Psoas muscle (tissue), 8 donors: ENCODE data around the gene PDE9A. TPM values are rescaled to one million over a fixed set of nuclear protein-coding genes. Genes with fewer than 3 reads are reported as not detected.

Experiments
- ATAC-seq, 4 donors: fragments of 200-7000 bp; cut with Tn5 transposase; one replicate each; pipeline ENCODE4 v1.9.1; 2020; ENCODE audit warnings: moderate library complexity in 3 of 4, mild to moderate bottlenecking in 2 of 4
- DNase-seq, 2 donors: peaks; one replicate each; pipeline ENCODE4 v3.0.0-alpha.2; 2020
- H3K27ac ChIP-seq: fragments of 200-600 bp; one replicate; pipeline ENCODE4 v1.8.0; 2022
- H3K27me3 ChIP-seq, 3 donors: fragments of 200-600 bp in 1 of 3; one replicate each; pipeline versions ENCODE4 v1.6.1 to v1.8.0; 2013 to 2022; ENCODE audit warnings: low read length in 2 of 3, mild to moderate bottlenecking in 2 of 3, moderate library complexity in 1 of 3; ENCODE audit not compliant: insufficient read depth in 3 of 3
- H3K36me3 ChIP-seq, 2 donors: fragments of 200-600 bp in 1 of 2; one replicate each; pipeline versions ENCODE4 v1.6.1 to v1.8.0; 2013 to 2022; ENCODE audit warnings: low read depth in 1 of 2, mild to moderate bottlenecking in 1 of 2, moderate library complexity in 1 of 2; ENCODE audit not compliant: insufficient read depth in 1 of 2
- H3K4me1 ChIP-seq: fragments of 200-600 bp; one replicate; pipeline ENCODE4 v1.8.0; 2022
- H3K4me3 ChIP-seq: fragments of 200-600 bp; one replicate; pipeline ENCODE4 v1.8.0; 2022; ENCODE audit warnings: mild to moderate bottlenecking
- H3K9me3 ChIP-seq: fragments of 200-600 bp; one replicate; pipeline ENCODE4 v1.8.0; 2022
- CTCF ChIP-seq: fragments of 200-600 bp; IDR thresholded peaks from one replicate; pipeline ENCODE4 v1.8.0; 2022; ENCODE audit warnings: antibody characterized with exemption
- WGBS, 3 donors: extraction: QIAGEN DNeasy Blood & Tissue Kit; methylation state at CpG; one replicate each; pipeline versions ENCODE4 v1.1.6 to v1.1.7; 2013; 5-methylcytosine and 5-hydroxymethylcytosine counted together
- intact Hi-C, 2 donors: fragments of 100-400 bp; cut with DNase I; formaldehyde crosslinking; loops; one replicate each; pipeline versions ENCODE4 v1.11.0 to v1.14.2; 2022
- polyA plus RNA-seq, 3 donors: library from polyadenylated mRNA; stranded (reverse); fragments of 200-250 nt; gene quantifications; one replicate each; pipeline ENCODE4 v1.2.3, GENCODE V29; 2013
- total RNA-seq, 4 donors: library from RNA; stranded (reverse); fragmentation: NEBNext Ultra II Directional in 2 of 4; extraction: Animal tissue kit (Norgen Biotek cat#: 25700) in 2 of 4; gene quantifications; one replicate each; pipeline versions ENCODE4 v1.2.1 to v1.2.4, GENCODE V29; 2021 to 2023
- donor health status: healthy with polysubstance abuse.
- donor health status: DM: no; HTN: no; CAD: no; lungs with moderate emphysema.
- donor health status: Bipolar disorder and iron deficiency.
- donor health status: healthy.
- donor health status: DM: yes; HTN: yes; CAD: no.
- donor health status: DM: no; HTN: no; CAD: no.
- donor health status: DM: no; HTN: no; CAD: no.
- donor health status: DM: yes; HTN: yes; CAD: no.

PDE9A gene
- total and polyA plus RNA-seq, 7 donors, result 1.2 to 4.3 (median 1.8) TPM

GRCh38 chr21:42777757-42778344, 124.4 kb downstream of the PDE9A start:
- no peak for TF ChIP-seq CTCF
- Histone ChIP-seq H3K4me1 (peaks cover 7% of the 10 kb centered on the region), H3K36me3 (no peaks in the 10 kb centered on the region), H3K27me3 (peaks cover 0 to 28% (median 11%) of the 10 kb centered on the region in 3 donors), H3K9me3 (no peaks in the 10 kb centered on the region), H3K27ac (no peak overlapping the region), H3K4me3 (no peak overlapping the region)
- DNase-seq (no peak), ATAC-seq (no peak)
- intact Hi-C loops, result no loop called here
- 29 to 40% (median 32%) methylated on average over 21 of the region's 21 CpGs for WGBS, 3 donors

GRCh38 chr21:42779431-42779861, 126.0 kb downstream of the PDE9A start:
- intact Hi-C loops, result no loop called here
- Histone ChIP-seq H3K9me3 (no peaks in the 10 kb centered on the region), H3K27ac (no peak overlapping the region), H3K36me3 (no peaks in the 10 kb centered on the region), H3K27me3 (peaks cover 0 to 41% (median 17%) of the 10 kb centered on the region in 3 donors), H3K4me1 (peaks cover 7% of the 10 kb centered on the region), H3K4me3 (no peak overlapping the region)
- TF ChIP-seq CTCF, result no peak
- ATAC-seq, result no peak
- no peak for DNase-seq
- WGBS, 3 donors, result 76 to 80% (median 76%) methylated on average over 10 of the region's 10 CpGs

- peaks cover 0 to 49% (median 17%) of the 10 kb centered on the region in 3 donors for H3K27me3 ChIP-seq
- peaks cover 7% of the 10 kb centered on the region for H3K4me1 ChIP-seq
- H3K27ac ChIP-seq, result no peak overlapping the region
- intact Hi-C loops, result no loop called here
- WGBS, 3 donors, result 51 to 62% (median 53%) methylated on average over 8 of the region's 8 CpGs
- no peak for ATAC-seq
- no peaks in the 10 kb centered on the region for H3K36me3 ChIP-seq
- no peaks in the 10 kb centered on the region for H3K9me3 ChIP-seq
- no peak overlapping the region for H3K4me3 ChIP-seq
- TF ChIP-seq CTCF, result no peak
- no peak for DNase-seq
Observed at GRCh38 chr21:42780617-42781016, 127.2 kb downstream of the PDE9A start.

GRCh38 chr21:42781150-42781970, 127.9 kb downstream of the PDE9A start:
- H3K27ac ChIP-seq, result no peak overlapping the region
- peaks cover 0 to 54% (median 21%) of the 10 kb centered on the region in 3 donors for H3K27me3 ChIP-seq
- 3 to 6% (median 4%) methylated on average over 36 to 40 of the region's 40 CpGs for WGBS, 3 donors
- ATAC-seq (peak in 1 of 4 donors; percentile 29), DNase-seq (no peak)
- H3K9me3 ChIP-seq, result no peaks in the 10 kb centered on the region
- H3K36me3 ChIP-seq, result no peaks in the 10 kb centered on the region
- no peak for TF ChIP-seq CTCF
- intact Hi-C loops, result no loop called here
- peaks cover 7% of the 10 kb centered on the region for H3K4me1 ChIP-seq
- peak overlapping the region; percentile 46 for H3K4me3 ChIP-seq
